GM12878 (cell line): ENCODE measurements around the gene PJA1. TPM values are rescaled to one million over a fixed set of nuclear protein-coding genes. Genes with fewer than 3 reads are reported as not detected.

Experiments
- ATAC-seq: fragments of 200-7000 bp; cut with Tn5 transposase; 3 replicates; pipeline ENCODE4 v1.9.1; 2020; ENCODE audit warnings: mild to moderate bottlenecking, moderate library complexity
- BruUV-seq: library from RNA; stranded (reverse); fragments of 400-500 nt; replicated peaks from 2 replicates; lab custom pipeline; 2021; lab: Mats Ljungman, UMichigan
- CTCF ChIA-PET: fragments of 300-600 bp; sonication (Branson Sonifier 250); formaldehyde crosslinking; extraction: SDS; loops from one replicate; lab custom pipeline; 2021; ENCODE audit warnings: inconsistent platforms; lab: Yijun Ruan, JAX
- POLR2A ChIA-PET: fragments of 350-600 bp; formaldehyde crosslinking; extraction: SDS; loops from one replicate; lab custom pipeline; 2021; ENCODE audit warnings: inconsistent platforms; lab: Charles Lee
- RAD21 ChIA-PET: fragments of 300-600 bp; sonication (Branson Sonifier 250); formaldehyde crosslinking; loops from one replicate; lab custom pipeline; 2023; ENCODE audit warnings: antibody characterized with exemption; ENCODE audit not compliant: unreplicated experiment; lab: Charles Lee
- SMC1A ChIA-PET: fragments of 300-600 bp; sonication (Branson Sonifier 250); formaldehyde crosslinking; loops from one replicate; lab custom pipeline; 2023; ENCODE audit not compliant: unreplicated experiment, uncharacterized antibody; lab: Charles Lee
- DNase-seq: peaks from one replicate; pipeline ENCODE4 v3.0.0-alpha.2; 2011; ENCODE audit warnings: low read depth, low spot score
- FAIRE-seq: peaks from 3 replicates; lab custom pipeline; 2011; peaks lifted over from hg19 to GRCh38; lab: Jason Lieb, UNC
- H2AFZ ChIP-seq: 2 replicates; pipeline ENCODE4 v1.6.0; 2011; ENCODE audit warnings: low read depth, low read length, control low read depth; ENCODE audit not compliant: control insufficient read depth
- H3K27ac ChIP-seq: 2 replicates; pipeline ENCODE4 v1.5.1; 2011; ENCODE audit warnings: control low read depth; ENCODE audit not compliant: control insufficient read depth, insufficient read depth
- H3K27me3 ChIP-seq, 2 experiments: replicated peaks in 1 of 2; 2 replicates each; pipeline versions ENCODE4 v1.6.0 to v1.6.1; 2011; ENCODE audit warnings: low read length in 1 of 2; ENCODE audit not compliant: control insufficient read depth in 2 of 2, insufficient read depth in 2 of 2
- H3K36me3 ChIP-seq, 2 experiments: 2 replicates each; pipeline ENCODE4 v1.5.1; 2011; ENCODE audit warnings: low read length in 1 of 2; ENCODE audit not compliant: control insufficient read depth in 2 of 2, insufficient read depth in 2 of 2
- H3K4me1 ChIP-seq: 2 replicates; pipeline ENCODE4 v1.6.1; 2011; ENCODE audit warnings: mild to moderate bottlenecking, low read length, moderate library complexity, mixed read lengths; ENCODE audit not compliant: control insufficient read depth, insufficient read depth
- H3K4me2 ChIP-seq: 2 replicates; pipeline ENCODE4 v1.6.0; 2011; ENCODE audit warnings: control low read depth; ENCODE audit not compliant: control insufficient read depth, insufficient read depth
- H3K4me3 ChIP-seq: fragments of 200-600 bp; sonication (generic); 2 replicates; pipeline ENCODE4 v1.5.1; 2016
- H3K79me2 ChIP-seq: 2 replicates; pipeline ENCODE4 v1.6.0; 2011; ENCODE audit warnings: low read length; ENCODE audit not compliant: control insufficient read depth, insufficient read depth
- H3K9ac ChIP-seq: 2 replicates; pipeline ENCODE4 v1.8.0; 2011; ENCODE audit warnings: low read length, control low read depth, mixed read lengths; ENCODE audit not compliant: control insufficient read depth, insufficient read depth
- H3K9me3 ChIP-seq: replicated peaks from 3 replicates; pipeline ENCODE4 v1.5.1; 2011; ENCODE audit warnings: mild to moderate bottlenecking, low read length; ENCODE audit not compliant: control insufficient read depth, insufficient read depth
- H4K20me1 ChIP-seq: 2 replicates; pipeline ENCODE4 v1.6.0; 2011; ENCODE audit not compliant: control insufficient read depth, insufficient read depth
- ASH2L ChIP-seq: fragments of 300-600, 200-600 bp; sonication (generic); IDR thresholded peaks from 2 replicates; pipeline ENCODE4 v1.6.1; 2017; ENCODE audit warnings: low read depth, mild to moderate bottlenecking, borderline replicate concordance
- CREM ChIP-seq: IDR thresholded peaks from 2 replicates; pipeline ENCODE4 v1.6.1; 2014; ENCODE audit warnings: antibody characterized with exemption, low read depth
- HDAC2 ChIP-seq: fragments of 200-600 bp; sonication (generic); IDR thresholded peaks from 2 replicates; pipeline ENCODE4 v1.6.1; 2017
- POU2F2 ChIP-seq: IDR thresholded peaks from 3 replicates; pipeline ENCODE4 v1.6.1; 2011; ENCODE audit warnings: low read depth, mild to moderate bottlenecking, low read length, borderline replicate concordance
- RAD21 ChIP-seq: IDR thresholded peaks from 2 replicates; pipeline ENCODE4 v1.6.1; 2011; ENCODE audit warnings: mild to moderate bottlenecking, low read depth, low read length, moderate library complexity; ENCODE audit not compliant: insufficient read depth
- RUNX3 ChIP-seq: IDR thresholded peaks from 2 replicates; pipeline ENCODE4 v1.6.1; 2012; ENCODE audit warnings: low read length, inconsistent platforms
- SRF ChIP-seq, 2 experiments: IDR thresholded peaks; 2 replicates each; pipeline ENCODE4 v1.6.1; 2011; ENCODE audit warnings: low read depth in 2 of 2, low read length in 2 of 2, mild to moderate bottlenecking in 1 of 2, moderate library complexity in 1 of 2
- TCF7 ChIP-seq: IDR thresholded peaks from 2 replicates; pipeline ENCODE4 v1.6.1; 2014; ENCODE audit warnings: antibody characterized with exemption, borderline replicate concordance
- ZSCAN29 ChIP-seq: fragments of 450-650 bp; IDR thresholded peaks from 2 replicates; pipeline ENCODE4 v1.6.1; 2017; ENCODE audit warnings: mild to moderate bottlenecking, moderate library complexity
- WGBS: methylation state at CpG from one replicate; pipeline ENCODE4 v1.1.6; 2016; ENCODE audit warnings: low lambda C conversion rate; ENCODE audit not compliant: insufficient replicate concordance, insufficient coverage; ENCODE audit errors: missing lambda C conversion rate; 5-methylcytosine and 5-hydroxymethylcytosine counted together
- in situ Hi-C: fragments of 300-500 bp; cut with MboI; formaldehyde crosslinking; loops from 9 replicates; pipeline ENCODE4 v1.14.3; 2018; ENCODE audit warnings: mixed read lengths
- intact Hi-C: fragments of 100-400 bp; cut with micrococcal nuclease; formaldehyde crosslinking; loops from one replicate; pipeline ENCODE4 v1.14.2; 2022; ENCODE audit not compliant: unreplicated experiment
- polyA plus RNA-seq, 11 experiments: library from polyadenylated mRNA; depleted of rRNA in 4 of 11; unstranded in 6 of 11; stranded (reverse) in 5 of 11; fragments of >200 nt; fragmentation: Nextera tagmentation in 4 of 11; fragmentation: Illumina TruSeq in 1 of 11; extraction: Ambion mirVana in 4 of 11; extraction: Trizol in 1 of 11; gene quantifications; 1 replicate in 1 of 11; 2 replicates in 10 of 11; pipeline versions ENCODE4 v1.2.1 to v1.2.3, GENCODE V29; 2011 to 2016; ENCODE audit warnings: inconsistent platforms in 2 of 11, missing spikeins in 2 of 11, low read depth in 1 of 11
- total RNA-seq, 4 experiments: library from RNA; depleted of rRNA in 3 of 4; stranded (reverse); fragments of >200 nt in 3 of 4; fragmentation: Illumina TruSeq in 1 of 4; extraction: Trizol in 1 of 4; gene quantifications; 2 replicates each; pipeline versions ENCODE4 v1.2.1 to v1.2.3, GENCODE V29; 2013 to 2021
- TF ChIP-seq, protein P1 (sequence below): fragments of 450-650 bp; IDR thresholded peaks from 2 replicates; pipeline ENCODE4 v1.6.1; 2017; ENCODE audit warnings: mild to moderate bottlenecking
- TF ChIP-seq, protein P2 (sequence below): fragments of 450-650 bp; IDR thresholded peaks from 2 replicates; pipeline ENCODE4 v1.6.1; 2018; ENCODE audit warnings: borderline replicate concordance, mild to moderate bottlenecking; ENCODE audit not compliant: partially characterized antibody
- TF ChIP-seq, protein P3 (sequence below): IDR thresholded peaks from 2 replicates; pipeline ENCODE4 v1.6.1; 2012; ENCODE audit warnings: low read depth, low read length, improper control_type of control experiment
- TF ChIP-seq, protein P4 (sequence below): fragments of 450-650 bp; IDR thresholded peaks from 2 replicates; pipeline ENCODE4 v1.6.1; 2018; ENCODE audit warnings: mild to moderate bottlenecking, low read depth, moderate library complexity; ENCODE audit not compliant: partially characterized antibody

The PJA1 gene
- total and polyA plus RNA-seq, 10 of the 15 experiments (the other 5 are each of a cell fraction or from before 2014, with no cell fraction given) = 5.2 to 19.5 (median 10.8) TPM

DNA sequence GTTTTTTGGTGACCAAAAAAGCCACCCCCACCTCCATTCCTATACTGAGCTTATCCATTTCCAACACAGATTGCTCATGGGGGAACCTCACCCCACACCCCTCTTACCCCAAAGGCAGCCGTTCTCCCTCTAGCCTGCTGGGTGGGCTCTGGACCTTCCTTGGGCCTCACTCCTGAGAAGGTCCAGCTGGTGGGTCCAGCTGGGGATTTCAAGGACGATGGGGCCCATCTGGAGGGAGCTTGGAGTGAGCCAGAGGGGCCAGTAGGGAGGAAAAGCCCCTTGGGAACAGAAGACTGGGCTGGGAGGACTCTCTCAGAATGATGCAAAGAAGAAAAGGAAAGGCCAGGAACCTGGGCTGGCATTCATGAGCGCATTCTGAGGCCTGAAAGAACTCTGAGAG lies 42.0 kb upstream of the PJA1 start:
- ChIA-PET CTCF (no interaction called here), POLR2A (no interaction called here), SMC1A (no interaction called here), RAD21 (no interaction called here)
- 7% methylated on average over 3 of the region's 3 CpGs for WGBS
- H3K27ac ChIP-seq = no peak overlapping the region
- no peak overlapping the region for H2AFZ ChIP-seq
- BruUV-seq = no TSS peak
- H3K36me3 ChIP-seq = no peaks in the 10 kb centered on the region
- ATAC-seq (no peak), FAIRE-seq (no peak), DNase-seq (no peak)
- TF ChIP-seq ZSCAN29 = no peak
- TF ChIP-seq, protein P1, sequence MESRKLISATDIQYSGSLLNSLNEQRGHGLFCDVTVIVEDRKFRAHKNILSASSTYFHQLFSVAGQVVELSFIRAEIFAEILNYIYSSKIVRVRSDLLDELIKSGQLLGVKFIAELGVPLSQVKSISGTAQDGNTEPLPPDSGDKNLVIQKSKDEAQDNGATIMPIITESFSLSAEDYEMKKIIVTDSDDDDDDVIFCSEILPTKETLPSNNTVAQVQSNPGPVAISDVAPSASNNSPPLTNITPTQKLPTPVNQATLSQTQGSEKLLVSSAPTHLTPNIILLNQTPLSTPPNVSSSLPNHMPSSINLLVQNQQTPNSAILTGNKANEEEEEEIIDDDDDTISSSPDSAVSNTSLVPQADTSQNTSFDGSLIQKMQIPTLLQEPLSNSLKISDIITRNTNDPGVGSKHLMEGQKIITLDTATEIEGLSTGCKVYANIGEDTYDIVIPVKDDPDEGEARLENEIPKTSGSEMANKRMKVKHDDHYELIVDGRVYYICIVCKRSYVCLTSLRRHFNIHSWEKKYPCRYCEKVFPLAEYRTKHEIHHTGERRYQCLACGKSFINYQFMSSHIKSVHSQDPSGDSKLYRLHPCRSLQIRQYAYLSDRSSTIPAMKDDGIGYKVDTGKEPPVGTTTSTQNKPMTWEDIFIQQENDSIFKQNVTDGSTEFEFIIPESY = no peak
- no peak for TF ChIP-seq TCF7
- no peak for TF ChIP-seq ASH2L
- no peak for TF ChIP-seq RAD21
- no peak for TF ChIP-seq SRF (IDR thresholded peaks at IDR 0.05; ENCODE audit: low read depth in 2 of 2, low read length in 2 of 2)
- no peak for TF ChIP-seq RUNX3
- TF ChIP-seq, protein P2, sequence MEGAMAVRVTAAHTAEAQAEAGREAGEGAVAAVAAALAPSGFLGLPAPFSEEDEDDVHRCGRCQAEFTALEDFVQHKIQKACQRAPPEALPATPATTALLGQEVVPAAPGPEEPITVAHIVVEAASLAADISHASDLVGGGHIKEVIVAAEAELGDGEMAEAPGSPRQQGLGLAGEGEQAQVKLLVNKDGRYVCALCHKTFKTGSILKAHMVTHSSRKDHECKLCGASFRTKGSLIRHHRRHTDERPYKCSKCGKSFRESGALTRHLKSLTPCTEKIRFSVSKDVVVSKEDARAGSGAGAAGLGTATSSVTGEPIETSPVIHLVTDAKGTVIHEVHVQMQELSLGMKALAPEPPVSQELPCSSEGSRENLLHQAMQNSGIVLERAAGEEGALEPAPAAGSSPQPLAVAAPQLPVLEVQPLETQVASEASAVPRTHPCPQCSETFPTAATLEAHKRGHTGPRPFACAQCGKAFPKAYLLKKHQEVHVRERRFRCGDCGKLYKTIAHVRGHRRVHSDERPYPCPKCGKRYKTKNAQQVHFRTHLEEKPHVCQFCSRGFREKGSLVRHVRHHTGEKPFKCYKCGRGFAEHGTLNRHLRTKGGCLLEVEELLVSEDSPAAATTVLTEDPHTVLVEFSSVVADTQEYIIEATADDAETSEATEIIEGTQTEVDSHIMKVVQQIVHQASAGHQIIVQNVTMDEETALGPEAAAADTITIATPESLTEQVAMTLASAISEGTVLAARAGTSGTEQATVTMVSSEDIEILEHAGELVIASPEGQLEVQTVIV = no peak
- TF ChIP-seq, protein P3, sequence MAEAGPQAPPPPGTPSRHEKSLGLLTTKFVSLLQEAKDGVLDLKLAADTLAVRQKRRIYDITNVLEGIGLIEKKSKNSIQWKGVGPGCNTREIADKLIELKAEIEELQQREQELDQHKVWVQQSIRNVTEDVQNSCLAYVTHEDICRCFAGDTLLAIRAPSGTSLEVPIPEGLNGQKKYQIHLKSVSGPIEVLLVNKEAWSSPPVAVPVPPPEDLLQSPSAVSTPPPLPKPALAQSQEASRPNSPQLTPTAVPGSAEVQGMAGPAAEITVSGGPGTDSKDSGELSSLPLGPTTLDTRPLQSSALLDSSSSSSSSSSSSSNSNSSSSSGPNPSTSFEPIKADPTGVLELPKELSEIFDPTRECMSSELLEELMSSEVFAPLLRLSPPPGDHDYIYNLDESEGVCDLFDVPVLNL = no peak
- TF ChIP-seq, protein P4, sequence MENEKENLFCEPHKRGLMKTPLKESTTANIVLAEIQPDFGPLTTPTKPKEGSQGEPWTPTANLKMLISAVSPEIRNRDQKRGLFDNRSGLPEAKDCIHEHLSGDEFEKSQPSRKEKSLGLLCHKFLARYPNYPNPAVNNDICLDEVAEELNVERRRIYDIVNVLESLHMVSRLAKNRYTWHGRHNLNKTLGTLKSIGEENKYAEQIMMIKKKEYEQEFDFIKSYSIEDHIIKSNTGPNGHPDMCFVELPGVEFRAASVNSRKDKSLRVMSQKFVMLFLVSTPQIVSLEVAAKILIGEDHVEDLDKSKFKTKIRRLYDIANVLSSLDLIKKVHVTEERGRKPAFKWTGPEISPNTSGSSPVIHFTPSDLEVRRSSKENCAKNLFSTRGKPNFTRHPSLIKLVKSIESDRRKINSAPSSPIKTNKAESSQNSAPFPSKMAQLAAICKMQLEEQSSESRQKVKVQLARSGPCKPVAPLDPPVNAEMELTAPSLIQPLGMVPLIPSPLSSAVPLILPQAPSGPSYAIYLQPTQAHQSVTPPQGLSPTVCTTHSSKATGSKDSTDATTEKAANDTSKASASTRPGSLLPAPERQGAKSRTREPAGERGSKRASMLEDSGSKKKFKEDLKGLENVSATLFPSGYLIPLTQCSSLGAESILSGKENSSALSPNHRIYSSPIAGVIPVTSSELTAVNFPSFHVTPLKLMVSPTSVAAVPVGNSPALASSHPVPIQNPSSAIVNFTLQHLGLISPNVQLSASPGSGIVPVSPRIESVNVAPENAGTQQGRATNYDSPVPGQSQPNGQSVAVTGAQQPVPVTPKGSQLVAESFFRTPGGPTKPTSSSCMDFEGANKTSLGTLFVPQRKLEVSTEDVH = no peak
- no peak for TF ChIP-seq HDAC2
- TF ChIP-seq POU2F2 = no peak
- no peak for TF ChIP-seq CREM
- no peak overlapping the region for H3K9ac ChIP-seq
- no peaks in the 10 kb centered on the region for H3K4me1 ChIP-seq
- intact Hi-C loops = no loop called here
- no peaks in the 10 kb centered on the region for H3K79me2 ChIP-seq
- H3K27me3 ChIP-seq = peaks cover 0 to 9% of the 10 kb centered on the region in 2 experiments; a peak in 2 of 4 replicates
- no peaks in the 10 kb centered on the region for H4K20me1 ChIP-seq
- H3K4me2 ChIP-seq = no peak overlapping the region
- H3K4me3 ChIP-seq = no peak overlapping the region
- no peaks in the 10 kb centered on the region for H3K9me3 ChIP-seq
- in situ Hi-C loops = no loop called here
